Chondrocyte (in vitro differentiated cells): ENCODE data around the gene NCLN. TPM values are rescaled to one million over a fixed set of nuclear protein-coding genes. Genes with fewer than 3 reads are reported as not detected.
"Not testable (repeated sequence)": the region's sequence is repeated elsewhere in the genome, so short reads cannot be mapped to it uniquely, and the experiment has no call there.

Experiments
- DNase-seq: peaks from one replicate; pipeline ENCODE4 v3.0.0; 2021; ENCODE audit warnings: mixed read lengths, low spot score
- H3K27ac Mint-ChIP-seq: one replicate; pipeline ENCODE4 v1.8.0; 2021; ENCODE audit warnings: mild to moderate bottlenecking, moderate library complexity, mixed read lengths; ENCODE audit not compliant: unreplicated experiment
- H3K27me3 Mint-ChIP-seq: 2 replicates; pipeline ENCODE4 v1.8.0; 2021; ENCODE audit warnings: low read depth, mixed read lengths
- H3K36me3 Mint-ChIP-seq: 2 replicates; pipeline ENCODE4 v1.8.0; 2021; ENCODE audit warnings: low read depth, mixed read lengths
- H3K4me1 Mint-ChIP-seq: 2 replicates; pipeline ENCODE4 v1.8.0; 2021; ENCODE audit warnings: low read depth, mild to moderate bottlenecking, mixed read lengths
- H3K4me3 Mint-ChIP-seq: one replicate; pipeline ENCODE4 v1.8.0; 2021; ENCODE audit warnings: mild to moderate bottlenecking, moderate library complexity, mixed read lengths; ENCODE audit not compliant: unreplicated experiment
- H3K9me3 Mint-ChIP-seq: 2 replicates; pipeline ENCODE4 v1.8.0; 2021; ENCODE audit warnings: low read depth, mixed read lengths
- total RNA-seq: library from RNA; stranded (reverse); gene quantifications from 3 replicates; pipeline ENCODE4 v1.2.1, GENCODE V29; 2021
- TF ChIP-seq, protein P1 (sequence below): fragments of 200-600 bp; sonication (generic); IDR thresholded peaks from 2 replicates; pipeline ENCODE4 v1.5.0; 2021; ENCODE audit warnings: antibody characterized with exemption, mild to moderate bottlenecking, moderate library complexity

NCLN gene
- total RNA-seq, 1 donor from 2014 or later = 80.7 TPM

GRCh38 chr19:3163943-3164342 lies 21.8 kb upstream of the NCLN start:
- DNase-seq = no peak
- peaks cover 6% of the 10 kb centered on the region for H3K4me1 Mint-ChIP-seq
- H3K4me3 Mint-ChIP-seq = no peak overlapping the region
- peaks cover 5% of the 10 kb centered on the region for H3K9me3 Mint-ChIP-seq
- TF ChIP-seq, protein P1, sequence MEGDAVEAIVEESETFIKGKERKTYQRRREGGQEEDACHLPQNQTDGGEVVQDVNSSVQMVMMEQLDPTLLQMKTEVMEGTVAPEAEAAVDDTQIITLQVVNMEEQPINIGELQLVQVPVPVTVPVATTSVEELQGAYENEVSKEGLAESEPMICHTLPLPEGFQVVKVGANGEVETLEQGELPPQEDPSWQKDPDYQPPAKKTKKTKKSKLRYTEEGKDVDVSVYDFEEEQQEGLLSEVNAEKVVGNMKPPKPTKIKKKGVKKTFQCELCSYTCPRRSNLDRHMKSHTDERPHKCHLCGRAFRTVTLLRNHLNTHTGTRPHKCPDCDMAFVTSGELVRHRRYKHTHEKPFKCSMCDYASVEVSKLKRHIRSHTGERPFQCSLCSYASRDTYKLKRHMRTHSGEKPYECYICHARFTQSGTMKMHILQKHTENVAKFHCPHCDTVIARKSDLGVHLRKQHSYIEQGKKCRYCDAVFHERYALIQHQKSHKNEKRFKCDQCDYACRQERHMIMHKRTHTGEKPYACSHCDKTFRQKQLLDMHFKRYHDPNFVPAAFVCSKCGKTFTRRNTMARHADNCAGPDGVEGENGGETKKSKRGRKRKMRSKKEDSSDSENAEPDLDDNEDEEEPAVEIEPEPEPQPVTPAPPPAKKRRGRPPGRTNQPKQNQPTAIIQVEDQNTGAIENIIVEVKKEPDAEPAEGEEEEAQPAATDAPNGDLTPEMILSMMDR = no peak
- H3K27me3 Mint-ChIP-seq = peaks cover 3% of the 10 kb centered on the region
- no peak overlapping the region for H3K27ac Mint-ChIP-seq
- H3K36me3 Mint-ChIP-seq = peaks cover 2% of the 10 kb centered on the region

DNA sequence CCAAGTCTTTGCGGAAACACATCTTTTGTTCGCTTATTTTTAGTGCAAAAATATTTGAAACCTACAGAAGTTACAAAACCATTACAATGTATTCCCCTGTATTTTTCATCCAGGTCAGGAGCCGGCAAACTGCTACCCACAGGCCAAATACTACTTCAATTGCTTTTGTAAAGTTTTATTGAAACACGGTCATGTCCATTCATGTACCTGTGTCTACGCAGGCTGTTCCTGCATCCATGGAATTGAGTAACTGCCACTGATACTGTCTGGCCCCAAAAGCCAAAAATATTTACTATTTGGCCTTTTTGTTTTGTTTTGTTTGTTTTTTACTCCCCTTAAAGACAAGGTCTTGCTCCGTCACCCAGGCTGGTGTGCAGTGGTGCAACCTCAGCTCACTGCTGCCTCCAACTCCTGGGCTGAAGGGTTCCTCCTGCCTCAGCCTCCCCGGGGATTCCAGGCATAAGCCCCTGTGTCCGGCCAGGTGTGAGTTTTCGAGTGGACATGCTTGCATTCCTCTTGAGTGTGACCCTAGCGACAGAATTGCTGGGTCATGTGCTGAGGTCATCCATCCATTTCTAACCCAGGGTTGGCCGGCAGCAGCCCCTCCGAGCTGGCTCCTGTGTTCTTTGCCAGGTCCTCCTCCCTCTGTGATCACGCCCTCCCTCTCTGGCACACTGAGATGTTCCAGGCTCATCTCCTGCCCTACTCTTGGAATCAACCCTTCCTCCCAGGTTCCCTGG lies 18.0 kb upstream of the NCLN start:
- Mint-ChIP-seq H3K4me3 (no peak overlapping the region), H3K36me3 (no peaks in the 10 kb centered on the region), H3K4me1 (peaks cover 6% of the 10 kb centered on the region), H3K27ac (no peak overlapping the region), H3K27me3 (peaks cover 13% of the 10 kb centered on the region), H3K9me3 (no peaks in the 10 kb centered on the region)
- no peak for DNase-seq
- TF ChIP-seq, protein P1 = no peak

GRCh38 chr19:3171894-3172672 lies 13.6 kb upstream of the NCLN start:
- no peaks in the 10 kb centered on the region for H3K36me3 Mint-ChIP-seq
- peaks cover 2% of the 10 kb centered on the region for H3K4me1 Mint-ChIP-seq
- peaks cover 10% of the 10 kb centered on the region for H3K27me3 Mint-ChIP-seq
- H3K9me3 Mint-ChIP-seq = no peaks in the 10 kb centered on the region
- H3K27ac Mint-ChIP-seq = no peak overlapping the region
- TF ChIP-seq, protein P1 = no peak
- no peak overlapping the region for H3K4me3 Mint-ChIP-seq
- no peak for DNase-seq

DNA sequence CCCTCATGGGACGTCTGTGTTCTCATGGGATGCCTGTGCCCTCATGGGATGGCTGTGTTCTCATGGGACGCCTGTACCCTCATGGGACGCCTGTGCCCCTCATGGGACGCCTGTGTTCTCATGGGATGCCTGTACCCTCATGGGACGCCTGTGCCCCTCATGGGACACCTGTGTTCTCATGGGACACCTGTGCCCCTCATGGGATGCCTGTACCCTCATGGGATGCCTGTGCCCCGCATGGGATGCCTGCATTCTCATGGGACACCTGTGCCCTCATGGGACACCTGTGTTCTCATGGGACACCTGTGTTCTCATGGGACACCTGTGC lies 13.1 kb upstream of the NCLN start:
- H3K9me3 Mint-ChIP-seq, H3K27ac Mint-ChIP-seq, H3K36me3 Mint-ChIP-seq, H3K4me1 Mint-ChIP-seq, DNase-seq, H3K4me3 Mint-ChIP-seq, H3K27me3 Mint-ChIP-seq: not testable (repeated sequence)

GRCh38 chr19:3175781-3176714 lies 9.7 kb upstream of the NCLN start:
- TF ChIP-seq, protein P1 = no peak
- no peak overlapping the region for H3K4me3 Mint-ChIP-seq
- no peaks in the 10 kb centered on the region for H3K9me3 Mint-ChIP-seq
- peaks cover 4% of the 10 kb centered on the region for H3K27me3 Mint-ChIP-seq
- H3K36me3 Mint-ChIP-seq = no peaks in the 10 kb centered on the region
- H3K27ac Mint-ChIP-seq = no peak overlapping the region
- H3K4me1 Mint-ChIP-seq = peaks cover 3% of the 10 kb centered on the region
- DNase-seq = no peak
